ENCODE results near the gene ARHGEF16.

- TF ChIP-seq, protein P1, sequence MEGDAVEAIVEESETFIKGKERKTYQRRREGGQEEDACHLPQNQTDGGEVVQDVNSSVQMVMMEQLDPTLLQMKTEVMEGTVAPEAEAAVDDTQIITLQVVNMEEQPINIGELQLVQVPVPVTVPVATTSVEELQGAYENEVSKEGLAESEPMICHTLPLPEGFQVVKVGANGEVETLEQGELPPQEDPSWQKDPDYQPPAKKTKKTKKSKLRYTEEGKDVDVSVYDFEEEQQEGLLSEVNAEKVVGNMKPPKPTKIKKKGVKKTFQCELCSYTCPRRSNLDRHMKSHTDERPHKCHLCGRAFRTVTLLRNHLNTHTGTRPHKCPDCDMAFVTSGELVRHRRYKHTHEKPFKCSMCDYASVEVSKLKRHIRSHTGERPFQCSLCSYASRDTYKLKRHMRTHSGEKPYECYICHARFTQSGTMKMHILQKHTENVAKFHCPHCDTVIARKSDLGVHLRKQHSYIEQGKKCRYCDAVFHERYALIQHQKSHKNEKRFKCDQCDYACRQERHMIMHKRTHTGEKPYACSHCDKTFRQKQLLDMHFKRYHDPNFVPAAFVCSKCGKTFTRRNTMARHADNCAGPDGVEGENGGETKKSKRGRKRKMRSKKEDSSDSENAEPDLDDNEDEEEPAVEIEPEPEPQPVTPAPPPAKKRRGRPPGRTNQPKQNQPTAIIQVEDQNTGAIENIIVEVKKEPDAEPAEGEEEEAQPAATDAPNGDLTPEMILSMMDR (IDR thresholded peaks at IDR 0.05), result no peak
- no peak for TF ChIP-seq EMX1 (CRISPR knock-in tag; IDR thresholded peaks at IDR 0.05)
- no peak for TF ChIP-seq IRF2 (CRISPR knock-in tag; IDR thresholded peaks at IDR 0.05; ENCODE audit: borderline replicate concordance, low read depth)
- TF ChIP-seq, protein P2, sequence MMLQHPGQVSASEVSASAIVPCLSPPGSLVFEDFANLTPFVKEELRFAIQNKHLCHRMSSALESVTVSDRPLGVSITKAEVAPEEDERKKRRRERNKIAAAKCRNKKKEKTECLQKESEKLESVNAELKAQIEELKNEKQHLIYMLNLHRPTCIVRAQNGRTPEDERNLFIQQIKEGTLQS (CRISPR knock-in tag; conservative IDR thresholded peaks at IDR 0.05), result no peak
- TF ChIP-seq ZBTB21 (CRISPR knock-in tag; IDR thresholded peaks at IDR 0.05; ENCODE audit: borderline replicate concordance), result no peak
- TF ChIP-seq NR1H2 (CRISPR knock-in tag; IDR thresholded peaks at IDR 0.05), result no peak
- TF ChIP-seq ETV6 (CRISPR knock-in tag; IDR thresholded peaks at IDR 0.05), result no peak
- TF ChIP-seq, protein P3, sequence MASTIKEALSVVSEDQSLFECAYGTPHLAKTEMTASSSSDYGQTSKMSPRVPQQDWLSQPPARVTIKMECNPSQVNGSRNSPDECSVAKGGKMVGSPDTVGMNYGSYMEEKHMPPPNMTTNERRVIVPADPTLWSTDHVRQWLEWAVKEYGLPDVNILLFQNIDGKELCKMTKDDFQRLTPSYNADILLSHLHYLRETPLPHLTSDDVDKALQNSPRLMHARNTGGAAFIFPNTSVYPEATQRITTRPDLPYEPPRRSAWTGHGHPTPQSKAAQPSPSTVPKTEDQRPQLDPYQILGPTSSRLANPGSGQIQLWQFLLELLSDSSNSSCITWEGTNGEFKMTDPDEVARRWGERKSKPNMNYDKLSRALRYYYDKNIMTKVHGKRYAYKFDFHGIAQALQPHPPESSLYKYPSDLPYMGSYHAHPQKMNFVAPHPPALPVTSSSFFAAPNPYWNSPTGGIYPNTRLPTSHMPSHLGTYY (CRISPR knock-in tag; IDR thresholded peaks at IDR 0.05), result no peak
- no peak for TF ChIP-seq SOX15 (CRISPR knock-in tag; IDR thresholded peaks at IDR 0.05)
These were observed 45.7 kb upstream of the ARHGEF16 start for GRCh38 chr1:3408751-3409266.

All from WTC11 (cell line).